Stimulated activated CD4-positive, alpha-beta T cell treated with anti-CD3 and anti-CD28 coated beads, Interleukin-1b, Interleukin-23, amount 100 ng/mL, for 24 hours (primary cell): ENCODE results near the gene SLC39A3.
"Not testable (repeated sequence)": the region's sequence is repeated elsewhere in the genome, so short reads cannot be mapped to it uniquely, and the experiment has no call there.

Experiments
- DNase-seq, 4 experiments: peaks; one replicate each; pipeline ENCODE4 v3.0.0-alpha.2; 2020; ENCODE audit warnings: low read depth in 4 of 4, low spot score in 1 of 4

SLC39A3 gene

DNA sequence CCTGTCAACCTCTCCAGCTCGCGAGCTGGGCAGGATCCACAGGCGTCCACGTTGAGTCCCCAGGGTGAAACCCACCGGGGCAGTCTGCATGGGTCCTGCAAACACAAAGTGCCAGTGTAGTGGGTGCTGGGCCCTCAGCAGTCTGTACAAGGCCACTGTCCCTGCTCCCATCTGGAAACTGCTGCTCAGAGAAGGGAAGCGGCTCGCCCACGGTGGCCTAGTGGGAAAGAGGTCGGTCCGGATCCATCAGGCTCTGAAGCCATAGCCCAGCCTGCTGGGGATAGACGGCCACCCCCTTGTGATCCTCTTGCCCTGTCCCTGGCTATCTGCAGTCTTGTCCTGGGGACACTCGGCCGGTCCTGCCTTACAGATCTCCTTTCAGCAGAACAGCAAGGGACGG lies 16.1 kb downstream of the SLC39A3 start:
- DNase-seq, result no peak

DNA sequence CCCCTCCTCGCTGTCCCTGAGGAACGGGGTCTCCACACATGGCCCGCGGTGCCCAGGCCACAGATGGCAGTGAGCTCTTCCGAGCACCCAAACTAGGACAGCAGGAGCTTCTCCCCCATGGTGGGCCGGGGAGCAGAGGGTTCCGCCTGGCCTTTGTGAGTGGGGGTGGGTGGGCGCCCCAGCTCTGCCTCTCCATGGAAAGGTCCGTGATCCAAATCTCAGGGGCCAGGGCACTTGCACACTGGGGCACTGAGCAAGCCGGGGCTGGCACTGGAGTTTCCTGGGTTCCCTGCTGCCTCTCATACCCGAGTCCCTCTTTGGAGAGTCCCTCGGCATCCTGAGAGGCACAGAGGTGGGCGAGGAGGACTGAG lies 16.5 kb downstream of the SLC39A3 start:
- no peak for DNase-seq

DNA sequence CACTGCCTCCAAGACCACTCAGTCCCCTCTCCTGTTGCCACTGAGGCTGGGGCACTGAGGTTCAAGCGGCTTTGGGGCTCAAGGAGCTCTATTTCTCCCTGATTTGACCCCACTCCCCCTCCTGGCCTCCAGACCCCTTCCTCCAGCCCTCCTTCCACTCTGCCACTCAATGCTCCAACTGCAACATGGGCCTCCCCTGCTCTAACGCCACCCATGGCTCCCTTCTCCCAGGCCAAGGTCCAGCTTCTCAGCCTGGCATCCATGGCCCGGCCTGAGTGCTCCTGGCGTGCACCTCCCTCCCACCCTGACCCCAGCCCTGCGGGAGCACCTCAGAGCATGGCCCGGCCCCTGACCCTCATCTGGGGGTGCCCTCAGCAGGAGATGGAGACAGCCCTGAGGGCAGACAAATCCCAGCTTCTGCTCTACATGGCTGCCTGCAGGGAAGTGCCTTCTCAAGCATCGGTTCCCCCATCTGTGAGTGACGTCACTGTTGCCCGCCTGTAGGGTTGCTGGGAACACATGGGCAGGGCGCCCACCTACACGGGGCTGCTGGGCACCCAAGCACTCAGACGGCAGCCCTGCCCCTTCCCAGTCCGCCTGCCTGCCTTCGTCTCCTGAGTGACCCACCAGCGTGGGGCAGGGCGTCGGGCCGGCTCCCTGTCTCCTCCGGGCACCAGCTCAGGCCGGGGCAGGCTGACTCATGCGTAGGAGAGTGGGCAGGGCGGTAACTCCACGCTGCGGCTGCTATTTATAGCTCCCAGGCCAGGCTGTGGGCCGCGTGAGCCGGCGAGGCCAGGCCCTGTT lies 17.1 kb downstream of the SLC39A3 start:
- DNase-seq, result no peak

DNA sequence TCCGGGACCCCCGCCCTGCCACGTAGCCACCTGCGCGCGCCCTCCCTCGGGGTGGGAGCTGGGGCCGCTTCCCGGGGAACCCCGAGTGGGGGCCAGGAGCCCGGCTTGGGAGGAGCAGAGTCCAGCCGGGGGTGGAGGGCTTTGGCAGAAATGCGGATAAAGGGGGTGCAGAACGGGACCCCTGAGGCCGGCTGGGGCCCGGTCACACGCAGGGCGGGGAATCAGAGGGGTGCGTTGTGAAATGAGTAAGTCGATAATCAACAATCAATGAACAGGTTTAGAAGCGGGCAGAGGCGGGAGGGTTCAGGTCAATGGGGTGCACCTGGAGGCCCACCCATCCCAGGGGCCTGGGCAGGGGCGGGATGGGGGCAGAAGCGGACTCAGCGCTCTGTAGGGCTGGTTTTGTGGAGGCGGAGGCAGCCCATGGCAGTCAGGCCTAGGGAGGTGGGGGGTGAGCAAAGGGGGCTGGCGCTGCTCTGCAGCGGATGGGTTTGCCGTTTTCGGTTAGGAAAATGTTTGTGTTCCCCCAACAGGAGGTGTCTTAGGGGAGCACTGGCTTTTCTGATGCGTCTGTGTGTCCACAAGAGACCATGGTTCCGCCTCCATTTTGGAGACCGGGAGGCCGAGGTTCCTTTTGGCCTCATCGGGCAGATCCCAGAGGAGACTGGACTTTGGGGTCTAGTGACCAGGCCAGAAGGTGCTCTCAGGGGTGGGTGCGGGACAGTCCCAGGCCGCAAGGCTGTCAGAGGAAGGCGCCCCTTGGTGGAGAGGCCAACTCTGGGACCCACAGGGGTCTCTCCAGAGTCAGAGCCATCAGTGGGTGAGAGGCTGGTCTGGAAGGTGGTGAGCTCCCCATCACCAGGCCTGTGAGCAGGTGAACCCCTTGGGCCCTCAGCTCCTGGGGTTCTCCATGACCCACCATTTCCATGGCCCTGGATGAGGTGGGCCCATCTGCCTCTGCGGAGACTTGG lies 18.0 kb downstream of the SLC39A3 start:
- DNase-seq, result no peak

DNA sequence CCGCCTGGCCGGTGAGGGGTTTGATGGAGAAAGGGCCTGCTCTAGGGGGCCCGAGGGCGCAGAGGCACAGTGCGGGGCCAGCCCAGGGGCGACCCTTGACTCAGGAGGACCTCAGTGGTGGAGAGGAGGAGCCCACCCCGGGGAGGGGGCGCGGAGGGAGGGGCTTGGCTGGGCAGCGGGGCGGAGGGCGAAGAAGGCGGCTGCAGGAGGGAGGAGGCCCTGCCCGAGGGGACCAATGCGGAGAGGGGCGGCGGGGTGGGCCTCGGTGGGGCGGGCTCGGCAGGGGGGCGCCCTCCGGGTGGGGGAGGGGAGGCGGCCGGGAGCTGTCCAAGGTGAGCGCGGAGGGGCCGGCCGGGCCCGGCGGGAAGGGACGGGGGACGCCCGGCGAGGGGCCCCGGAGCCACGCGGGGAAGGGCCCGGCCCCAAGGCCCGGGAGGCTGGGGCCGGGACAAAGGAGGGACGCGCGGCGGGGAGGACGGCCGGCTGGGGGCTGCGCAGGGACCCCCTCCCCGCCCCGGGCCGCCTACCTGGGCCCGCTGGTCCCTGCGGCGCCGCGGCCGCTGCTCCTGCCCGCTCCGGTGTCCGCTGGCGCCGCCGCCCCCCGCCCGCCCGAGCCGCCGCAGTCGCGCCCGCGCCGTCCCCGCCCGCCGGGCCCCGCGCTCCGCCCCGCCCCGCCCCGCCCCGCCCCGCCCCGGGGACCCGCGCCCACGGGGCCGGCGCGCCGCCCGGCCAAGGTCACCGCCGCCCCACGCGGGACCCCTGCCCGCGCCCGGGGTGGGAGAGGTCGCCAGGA lies 18.8 kb downstream of the SLC39A3 start, which contains the start of gene DIRAS1:
Gene DIRAS1 (minus strand): TSS at position 596 of the 793 bp plus-strand sequence. CDS start 3,566 bp downstream, outside the sequence.
- no peak for DNase-seq

DNA sequence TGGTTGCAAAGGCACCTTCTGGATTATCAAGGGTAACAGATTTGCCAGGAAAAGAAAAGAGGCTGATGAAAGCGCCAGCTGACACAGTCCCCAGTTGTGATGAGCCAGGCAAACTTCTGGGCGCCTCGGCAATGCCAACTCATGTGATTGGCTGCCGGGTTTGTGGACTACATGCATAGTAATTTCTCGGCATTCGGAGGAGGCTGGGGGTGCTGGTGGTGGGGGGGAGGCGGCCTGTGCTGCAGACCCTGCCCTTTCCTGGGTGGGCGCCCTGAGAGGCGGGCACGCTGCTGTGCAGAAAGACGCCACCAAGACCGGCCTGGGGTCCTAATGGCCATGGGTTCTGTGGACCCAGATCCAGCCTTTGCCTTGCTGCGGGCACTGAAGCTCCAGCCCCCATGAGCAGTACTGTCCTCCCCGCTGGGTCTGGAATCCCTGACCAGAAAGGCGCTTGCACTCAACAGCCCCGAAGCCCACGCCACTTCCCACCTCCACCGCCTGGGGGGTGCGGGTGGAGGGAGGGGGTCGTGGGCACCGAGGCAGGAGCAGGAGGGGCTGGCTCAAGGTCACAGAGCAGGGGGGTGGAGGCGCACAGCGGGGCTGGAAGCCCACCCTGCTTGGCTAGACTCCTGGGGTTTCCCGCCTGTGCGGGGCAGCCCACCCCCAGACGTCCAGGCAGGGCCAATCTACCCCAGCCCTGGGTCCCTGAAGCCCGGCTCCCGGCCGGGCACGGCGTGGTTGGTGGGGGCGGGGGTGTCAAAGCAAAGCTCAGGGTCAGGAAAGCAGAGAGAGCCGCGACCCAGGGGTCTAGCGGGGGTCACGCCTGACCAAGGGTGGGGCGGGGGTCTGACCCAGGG lies 19.7 kb downstream of the SLC39A3 start:
- no peak for DNase-seq

DNA sequence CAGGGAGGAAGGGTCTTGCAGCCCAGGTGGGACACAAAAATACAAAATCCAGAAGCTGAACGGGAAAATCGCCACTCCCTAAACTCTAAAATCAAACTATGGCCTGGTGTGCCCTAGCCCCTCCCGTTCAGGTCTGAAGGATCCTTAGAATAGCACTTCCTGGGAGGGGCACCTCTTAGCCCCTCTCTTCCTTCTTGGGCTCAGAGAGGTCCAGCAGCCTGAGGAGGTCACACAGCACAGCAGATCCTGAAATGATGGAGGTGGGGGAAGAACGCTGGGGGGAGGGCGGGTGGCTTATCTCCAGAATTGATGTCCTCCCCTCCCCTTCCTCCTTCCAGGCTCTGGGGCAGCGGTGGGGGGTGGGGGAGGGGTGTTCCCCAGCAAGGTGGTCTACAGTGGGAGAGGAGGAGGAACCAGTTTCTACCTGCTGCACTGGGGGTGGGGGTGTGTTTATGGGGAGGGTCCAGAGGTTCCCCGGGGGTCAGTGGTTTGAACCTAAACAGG lies 20.5 kb downstream of the SLC39A3 start:
- DNase-seq, result no peak

DNA sequence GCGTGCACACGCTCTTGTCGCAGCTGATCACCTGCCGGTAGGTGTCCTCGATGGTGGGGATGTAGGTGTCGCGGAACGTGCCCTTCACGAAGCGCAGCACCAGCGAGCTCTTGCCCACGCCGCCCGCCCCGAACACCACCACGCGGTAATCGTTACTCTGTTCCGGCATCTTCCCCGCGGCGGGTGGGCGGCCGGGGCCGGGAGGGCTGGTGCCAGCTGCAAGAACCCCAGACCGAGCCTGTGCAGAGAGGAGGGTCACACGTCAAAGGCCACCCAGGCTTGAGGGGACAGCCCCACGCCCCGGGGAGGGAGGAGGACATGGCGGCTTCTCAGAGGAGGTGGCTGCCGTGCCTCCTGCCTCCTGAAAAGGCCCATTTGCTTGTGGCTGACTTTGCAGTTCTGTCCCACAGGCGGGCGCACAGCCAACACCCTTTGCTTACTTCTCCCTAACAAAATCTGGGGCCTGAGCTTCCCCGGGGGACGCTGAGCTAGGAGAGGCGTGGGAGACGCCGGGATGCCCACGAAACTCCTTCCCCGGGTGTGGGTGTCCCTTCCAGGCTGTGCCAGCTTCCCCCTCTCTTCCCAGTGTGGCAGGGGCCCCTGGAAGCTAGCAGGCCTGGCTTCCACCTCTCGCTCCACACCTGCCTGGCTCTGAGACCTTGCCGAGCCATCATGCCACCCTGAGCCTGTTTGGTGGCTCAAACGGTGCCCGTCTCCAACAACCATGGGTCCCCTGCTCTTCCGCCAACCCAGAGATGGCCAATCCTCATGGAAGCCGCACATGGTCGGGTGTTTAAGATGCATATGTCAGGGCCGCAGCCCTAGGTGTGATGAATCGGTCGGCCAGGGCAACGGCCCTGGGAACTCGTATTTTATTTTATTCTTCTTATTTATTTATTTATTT lies 21.9 kb downstream of the SLC39A3 start:
- no peak for DNase-seq

DNA sequence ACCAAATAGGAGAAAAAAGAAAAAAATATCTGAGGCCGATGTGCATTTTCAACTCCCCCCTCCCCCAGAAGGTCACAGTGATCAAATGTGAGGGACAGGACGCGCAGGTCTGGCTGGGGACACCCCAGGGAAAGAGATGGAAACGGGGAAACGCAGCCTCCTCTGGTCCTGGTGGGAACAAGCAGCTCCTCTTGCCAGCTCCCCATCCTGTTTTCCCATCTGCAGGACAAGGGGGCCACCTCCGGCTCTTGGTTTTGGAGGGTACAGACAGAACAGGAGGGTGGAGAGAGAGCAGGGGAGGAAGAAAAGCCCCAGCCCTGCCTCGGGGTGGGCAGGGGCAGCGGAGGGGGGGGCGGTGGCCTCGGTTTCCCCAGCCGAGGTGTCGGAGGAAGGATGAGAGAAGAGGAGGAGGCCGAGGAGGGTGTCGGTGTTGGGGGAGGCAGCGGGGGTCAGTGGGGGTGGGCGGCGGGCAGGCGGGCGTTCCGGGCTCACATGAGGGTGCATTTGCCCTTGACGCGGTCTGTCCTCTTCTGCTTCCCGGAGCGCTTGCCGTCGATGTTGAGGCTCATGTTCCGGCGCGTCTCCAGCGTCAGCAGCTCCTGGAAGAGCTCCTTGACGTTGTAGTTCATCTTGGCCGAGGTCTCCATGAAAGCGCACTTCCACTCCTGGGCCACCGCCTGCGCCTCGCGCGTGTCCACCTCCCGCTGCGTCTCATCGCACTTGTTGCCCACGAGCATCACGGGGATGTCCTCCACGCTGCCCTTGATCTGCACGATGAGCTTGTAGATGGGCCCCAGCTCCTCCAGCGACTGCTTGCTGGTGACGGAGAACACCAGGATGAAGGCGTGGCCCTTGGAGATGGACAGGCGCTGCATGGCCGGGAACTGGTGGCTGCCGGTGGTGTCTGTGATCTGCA lies 22.8 kb downstream of the SLC39A3 start:
- DNase-seq, result no peak

DNA sequence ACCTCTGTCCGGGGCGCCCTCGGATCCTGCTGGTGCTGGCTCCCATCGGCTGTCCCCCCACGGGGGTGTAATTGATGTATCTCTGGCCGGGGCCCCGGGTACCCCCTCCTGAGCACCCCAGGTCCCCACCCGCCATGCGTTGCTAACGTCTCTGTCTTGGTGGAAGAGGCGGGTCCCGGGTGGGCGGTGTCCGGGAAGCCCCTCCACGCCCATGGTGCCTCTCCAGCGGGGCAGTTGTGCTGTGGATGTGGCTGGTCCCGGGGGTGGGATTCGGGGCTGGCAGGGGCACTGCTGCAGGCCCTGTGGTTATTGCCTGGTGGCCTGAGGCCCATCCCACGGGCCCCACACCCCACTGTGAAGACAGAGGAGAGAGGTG lies 23.6 kb downstream of the SLC39A3 start:
- DNase-seq, result no peak

DNA sequence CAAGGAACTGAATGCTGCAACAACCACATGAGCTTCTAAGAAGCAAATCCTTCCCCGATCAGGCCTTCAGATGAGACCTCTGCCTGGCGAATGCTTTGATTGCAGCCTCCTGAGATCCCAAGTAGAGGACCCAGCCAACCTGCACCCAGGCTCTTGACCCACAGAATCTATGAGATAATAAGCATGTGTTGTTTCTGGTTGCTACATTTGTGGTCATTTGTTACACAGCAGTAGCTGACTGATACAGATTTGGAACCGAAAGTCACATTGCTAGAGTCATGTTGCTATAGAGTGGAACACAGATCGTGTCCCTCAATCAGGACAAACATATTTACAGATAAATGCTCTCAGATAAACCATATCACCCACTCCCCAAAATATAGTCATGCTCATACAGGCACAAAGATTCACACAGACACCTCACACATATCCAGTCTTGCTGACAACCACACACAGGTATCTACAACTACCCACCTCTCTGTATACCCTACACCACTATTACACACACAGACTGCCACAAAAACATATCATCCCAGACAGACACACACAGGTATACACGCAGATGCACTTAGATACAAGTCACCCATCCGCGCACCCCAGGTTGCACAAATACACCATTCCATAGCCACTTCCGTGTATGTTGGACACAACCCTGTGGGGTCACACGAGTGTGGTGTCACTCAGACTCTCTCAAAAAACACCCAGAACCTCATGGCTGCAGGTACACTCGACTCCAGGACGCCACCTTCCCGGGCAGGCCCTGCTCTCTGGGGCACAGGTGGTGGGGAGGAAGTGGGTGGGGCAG lies 24.1 kb downstream of the SLC39A3 start:
- DNase-seq, result no peak

DNA sequence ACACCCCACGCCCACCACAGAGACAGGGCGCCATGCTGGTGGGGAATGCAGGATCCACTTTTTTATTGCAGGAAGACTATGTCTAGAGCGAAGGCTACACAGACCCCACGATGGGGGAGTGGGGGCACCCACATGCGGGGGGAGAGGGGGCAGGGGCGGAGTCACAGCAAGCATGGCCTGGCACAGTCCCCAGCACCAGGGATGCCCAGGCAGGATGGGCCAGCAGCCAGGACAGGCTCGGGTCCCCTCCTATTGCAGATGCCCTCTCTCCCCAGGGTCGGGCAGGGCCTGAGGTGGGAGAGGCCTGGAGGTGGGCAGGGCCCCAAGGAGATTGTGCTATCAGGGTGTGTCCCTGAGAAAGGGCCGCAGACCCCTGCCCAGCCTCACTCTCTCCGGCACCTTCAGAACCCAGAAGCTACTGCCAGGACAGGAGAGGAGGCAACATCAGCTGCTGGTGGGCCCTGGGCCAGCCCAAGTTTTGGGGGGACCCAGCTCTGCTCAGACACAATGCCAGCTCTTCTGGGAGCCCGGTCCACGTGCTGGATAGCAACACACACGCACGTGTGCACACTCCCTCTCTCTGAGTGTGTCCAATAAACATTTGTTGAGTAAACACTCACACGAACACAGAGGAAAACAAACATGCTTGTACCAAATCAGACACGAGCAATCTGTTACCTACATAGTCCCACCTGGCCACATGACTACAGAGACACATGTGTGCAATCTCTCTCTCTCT lies 25.1 kb downstream of the SLC39A3 start:
- DNase-seq, result no peak

DNA sequence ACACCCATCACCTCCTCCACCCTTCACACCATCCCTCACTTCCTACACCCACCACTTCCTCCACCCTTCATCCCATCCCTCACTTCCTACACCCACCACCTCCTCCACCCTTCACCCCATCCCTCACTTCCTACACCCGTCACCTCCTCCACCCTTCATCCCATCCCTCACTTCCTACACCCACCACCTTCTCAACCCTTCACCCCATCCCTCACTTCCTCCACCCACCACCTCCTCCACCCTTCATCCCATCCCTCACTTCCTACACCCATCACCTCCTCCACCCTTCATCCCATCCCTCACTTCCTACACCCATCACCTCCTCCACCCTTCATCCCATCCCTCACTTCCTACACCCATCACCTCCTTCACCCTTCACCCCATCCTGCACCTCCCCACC lies 25.7 kb downstream of the SLC39A3 start:
- DNase-seq, result not testable (repeated sequence)

DNA sequence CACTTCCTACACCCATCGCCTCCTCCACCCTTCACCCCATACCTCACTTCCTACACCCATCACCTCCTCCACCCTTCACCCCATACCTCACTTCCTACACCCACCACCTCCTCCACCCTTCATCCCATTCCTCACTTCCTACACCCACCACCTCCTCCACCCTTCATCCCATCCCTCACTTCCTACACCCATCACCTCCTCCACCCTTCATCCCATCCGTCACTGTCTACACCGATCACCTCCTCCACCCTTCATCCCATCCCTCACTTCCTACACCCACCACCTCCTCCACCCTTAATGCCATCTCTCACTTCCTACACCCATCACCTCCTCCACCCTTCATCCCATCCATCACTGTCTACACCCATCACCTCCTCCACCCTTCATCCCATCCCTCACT lies 26.6 kb downstream of the SLC39A3 start:
- DNase-seq, result not testable (repeated sequence)

DNA sequence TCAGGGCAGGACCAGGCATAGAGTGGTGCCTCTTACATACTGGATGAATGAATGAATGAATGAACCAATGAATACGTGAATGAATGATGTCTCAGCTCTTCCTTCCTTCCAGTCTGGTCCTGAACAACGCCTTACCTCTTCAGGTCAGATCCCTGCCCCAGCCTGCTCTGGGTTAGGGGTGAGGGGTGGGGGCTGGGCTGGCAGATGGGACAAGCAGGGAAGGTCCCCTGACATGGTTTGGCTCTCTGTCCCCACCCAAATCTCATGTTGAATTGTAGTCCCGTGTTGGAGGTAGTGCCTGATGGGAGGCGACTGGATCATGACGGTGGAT lies 28.0 kb downstream of the SLC39A3 start:
- DNase-seq, result no peak

DNA sequence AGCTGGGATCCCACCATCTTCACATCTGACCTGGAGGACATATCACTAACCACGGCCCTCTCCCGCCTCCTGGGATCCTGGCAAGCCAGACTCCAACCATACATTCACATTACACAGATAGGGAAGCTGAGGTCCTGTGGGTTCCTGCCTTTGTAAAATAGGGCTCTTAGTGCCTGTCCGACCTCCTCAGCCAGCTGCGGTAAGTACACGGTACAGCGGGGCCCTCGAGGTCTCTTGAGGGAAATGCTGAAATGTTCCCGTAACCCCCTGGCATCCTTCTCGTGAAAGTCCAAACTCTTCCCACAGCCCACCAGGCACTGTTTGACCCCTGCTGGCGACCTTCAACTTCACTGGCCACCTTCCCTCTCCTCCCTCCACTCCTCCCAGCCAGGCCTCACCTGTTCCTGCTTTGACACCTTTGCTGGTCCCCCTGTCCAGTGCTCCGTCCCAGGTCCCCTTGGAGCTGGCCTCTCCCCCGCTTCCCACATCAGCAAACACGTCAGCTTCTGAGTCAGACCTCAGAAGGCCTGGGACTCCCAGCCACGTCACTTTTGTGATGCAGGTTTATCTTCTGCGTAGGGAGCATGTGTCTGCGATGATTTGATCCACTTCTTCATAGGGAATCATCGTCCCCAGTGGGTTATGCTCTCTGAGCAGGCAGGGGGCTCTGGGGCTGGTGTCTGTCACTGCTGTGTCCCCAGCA lies 28.5 kb downstream of the SLC39A3 start:
- no peak for DNase-seq
